ENCODE results near the gene EEFSEC.

The EEFSEC gene

DNA sequence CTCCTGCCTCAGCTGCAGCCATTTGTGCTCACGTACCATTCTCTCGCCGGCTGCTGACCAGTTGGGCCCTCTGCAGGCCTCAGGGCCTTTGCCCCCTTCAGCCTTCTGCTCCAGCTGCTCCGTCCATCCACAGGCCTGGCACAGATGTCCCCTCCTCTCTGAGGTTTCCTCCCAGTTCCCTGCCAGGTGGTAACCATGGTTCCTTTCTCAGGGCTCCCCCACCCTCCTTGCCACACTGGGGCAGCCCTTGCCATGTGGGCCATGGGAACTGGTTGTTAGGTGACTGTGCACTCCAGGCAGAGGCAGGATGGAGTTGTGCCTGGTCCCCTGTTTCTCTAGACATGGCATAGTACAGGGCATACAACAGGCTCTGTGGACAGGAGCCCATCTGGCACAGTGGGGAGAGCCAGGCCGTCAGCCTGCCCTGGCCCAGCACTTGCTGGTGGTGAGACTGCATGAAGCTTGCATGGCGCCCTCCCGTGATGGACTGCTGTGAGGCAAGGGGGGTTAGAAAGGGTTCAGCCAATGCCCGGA lies 164.5 kb downstream of the EEFSEC start:
- DNase-seq (ENCODE audit: low spot score), result no peak
- no peak overlapping the region for H3K27ac ChIP-seq
- TF ChIP-seq, protein P1, sequence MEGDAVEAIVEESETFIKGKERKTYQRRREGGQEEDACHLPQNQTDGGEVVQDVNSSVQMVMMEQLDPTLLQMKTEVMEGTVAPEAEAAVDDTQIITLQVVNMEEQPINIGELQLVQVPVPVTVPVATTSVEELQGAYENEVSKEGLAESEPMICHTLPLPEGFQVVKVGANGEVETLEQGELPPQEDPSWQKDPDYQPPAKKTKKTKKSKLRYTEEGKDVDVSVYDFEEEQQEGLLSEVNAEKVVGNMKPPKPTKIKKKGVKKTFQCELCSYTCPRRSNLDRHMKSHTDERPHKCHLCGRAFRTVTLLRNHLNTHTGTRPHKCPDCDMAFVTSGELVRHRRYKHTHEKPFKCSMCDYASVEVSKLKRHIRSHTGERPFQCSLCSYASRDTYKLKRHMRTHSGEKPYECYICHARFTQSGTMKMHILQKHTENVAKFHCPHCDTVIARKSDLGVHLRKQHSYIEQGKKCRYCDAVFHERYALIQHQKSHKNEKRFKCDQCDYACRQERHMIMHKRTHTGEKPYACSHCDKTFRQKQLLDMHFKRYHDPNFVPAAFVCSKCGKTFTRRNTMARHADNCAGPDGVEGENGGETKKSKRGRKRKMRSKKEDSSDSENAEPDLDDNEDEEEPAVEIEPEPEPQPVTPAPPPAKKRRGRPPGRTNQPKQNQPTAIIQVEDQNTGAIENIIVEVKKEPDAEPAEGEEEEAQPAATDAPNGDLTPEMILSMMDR (conservative IDR thresholded peaks at IDR 0.05; ENCODE audit: low read depth), result no peak

DNA sequence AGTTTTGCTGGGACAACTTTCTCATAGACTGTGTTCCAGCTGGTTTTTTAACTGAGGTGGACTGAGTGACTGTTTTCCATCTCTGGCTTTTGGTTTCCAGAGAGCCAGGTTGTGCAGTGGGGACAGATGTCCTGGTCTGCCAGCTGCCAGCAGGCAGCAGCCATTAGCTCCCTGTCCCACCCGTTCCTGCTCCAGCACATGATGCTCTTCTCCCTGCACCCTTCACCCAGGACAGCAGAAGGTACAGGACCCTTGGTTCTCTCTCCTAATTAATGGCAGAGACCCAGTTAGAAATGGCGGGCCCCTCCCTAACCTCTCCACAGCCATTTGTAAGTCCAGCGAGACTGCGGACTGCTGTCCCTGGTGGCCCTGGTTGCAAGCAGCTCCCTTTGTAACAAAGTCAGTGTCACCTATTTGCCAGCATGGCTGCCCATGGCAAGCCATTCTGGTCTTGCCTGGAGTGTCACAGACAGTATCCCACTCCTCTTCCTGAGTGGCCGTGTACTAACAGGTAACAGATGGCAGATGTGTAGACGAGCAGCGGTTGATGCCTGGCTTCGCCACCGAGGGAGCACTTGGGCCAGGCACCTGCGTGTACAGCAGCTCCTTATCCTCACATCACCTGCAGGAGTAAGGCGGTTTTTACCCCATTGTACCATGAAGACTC lies 165.1 kb downstream of the EEFSEC start:
- ChIA-PET CTCF (interaction anchor here (0.6 kb wide), 1 partner anchor 305 kb away, joined by 4 read pairs; no protein-coding TSS in a partner anchor), POLR2A (ENCODE audit: low non-redundant PET) (no interaction called here)
- no peak for DNase-seq (ENCODE audit: low spot score)
- H3K27ac ChIP-seq, result no peak overlapping the region
- TF ChIP-seq, protein P1 (conservative IDR thresholded peaks at IDR 0.05; ENCODE audit: low read depth), result no peak

More for the DNA sequence above, 164.5 kb downstream of the EEFSEC start:
- ChIA-PET POLR2A (ENCODE audit: low non-redundant PET) (no interaction called here), CTCF (interaction anchor here (0.6 kb wide), 1 partner anchor 305 kb away, joined by 4 read pairs; no protein-coding TSS in a partner anchor)

DNA sequence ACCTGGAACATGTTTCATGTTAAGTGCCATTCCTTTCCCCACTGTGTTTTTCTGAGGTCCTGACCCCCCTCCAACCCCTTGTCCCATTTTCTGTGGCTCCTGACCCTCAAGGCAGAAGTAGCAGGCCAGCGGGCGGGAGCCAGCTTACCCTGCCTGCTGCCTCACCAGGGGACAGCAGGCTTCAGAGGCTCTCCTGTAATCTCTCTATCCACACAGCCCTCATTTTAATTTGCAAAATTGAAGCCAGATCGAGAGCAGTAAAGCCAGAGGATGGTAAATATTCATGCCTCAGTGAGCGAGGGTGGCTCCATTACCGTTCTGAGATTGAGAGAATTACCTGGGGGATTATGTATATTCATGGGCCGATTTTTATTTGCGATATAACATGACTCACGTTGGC lies 165.8 kb downstream of the EEFSEC start:
- TF ChIP-seq, protein P1 (conservative IDR thresholded peaks at IDR 0.05; ENCODE audit: low read depth), result no peak
- H3K27ac ChIP-seq, result no peak overlapping the region
- no peak for DNase-seq (ENCODE audit: low spot score)
- ChIA-PET POLR2A (ENCODE audit: low non-redundant PET) (no interaction called here), CTCF (no interaction called here)

DNA sequence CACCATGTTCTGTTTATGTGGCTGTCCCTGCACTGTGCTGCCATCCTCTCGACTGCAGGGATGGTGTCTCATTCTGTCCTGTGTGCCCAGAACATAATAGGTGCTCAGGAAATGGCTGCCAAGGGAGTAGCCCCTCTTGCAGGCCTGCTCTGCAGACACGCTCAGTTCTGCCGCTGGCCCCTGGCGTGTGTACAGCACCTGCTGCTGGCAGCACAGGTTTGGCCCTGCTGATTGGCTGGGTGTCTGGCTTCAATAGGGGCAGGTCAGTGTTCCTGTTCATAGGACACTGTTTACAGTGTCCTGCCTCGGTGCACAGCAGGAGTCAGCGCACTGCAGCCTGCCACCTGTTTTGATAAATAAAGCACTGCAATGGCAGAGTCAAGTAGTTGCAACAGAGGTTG lies 166.5 kb downstream of the EEFSEC start:
- no peak for DNase-seq (ENCODE audit: low spot score)
- TF ChIP-seq, protein P1 (conservative IDR thresholded peaks at IDR 0.05; ENCODE audit: low read depth), result no peak
- ChIA-PET POLR2A (ENCODE audit: low non-redundant PET) (no interaction called here), CTCF (no interaction called here)
- H3K27ac ChIP-seq, result no peak overlapping the region

DNA sequence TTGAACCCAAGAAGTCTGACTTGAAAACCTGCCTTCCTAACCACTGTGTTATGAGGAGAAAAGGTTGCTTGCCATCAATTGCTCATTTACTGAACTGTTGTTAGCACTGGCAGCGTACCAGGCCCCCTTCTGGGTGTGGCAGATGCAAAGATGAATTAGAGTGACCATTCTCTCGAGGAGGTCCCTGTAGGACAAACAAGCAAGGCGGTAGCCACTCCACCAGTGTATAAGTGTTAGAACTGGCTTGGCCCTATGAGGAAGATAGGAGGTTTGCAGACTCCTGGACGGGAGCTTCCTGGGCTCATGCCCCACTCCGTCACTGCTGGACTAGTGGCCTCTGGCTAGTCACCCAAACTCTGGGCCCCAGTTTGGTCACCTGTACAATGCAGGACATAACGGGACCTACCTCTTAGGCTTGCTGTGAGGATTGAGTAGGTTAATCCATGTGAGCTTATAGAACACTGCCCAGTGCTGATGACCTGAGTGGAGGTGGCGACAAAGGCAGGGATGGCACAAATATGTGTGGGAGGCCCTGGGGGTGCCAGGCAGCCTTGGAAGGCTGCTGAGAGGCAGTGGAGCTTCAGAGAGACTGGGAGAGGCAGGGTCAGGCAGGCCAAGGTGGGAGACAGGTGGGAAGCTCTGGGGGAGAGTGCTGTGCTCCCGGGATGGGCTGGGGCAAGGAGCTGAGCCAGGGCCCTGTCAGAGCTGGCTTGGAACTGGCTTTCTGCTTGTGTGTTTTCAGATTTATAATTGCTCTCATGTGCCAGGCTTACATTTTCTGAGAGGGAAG lies 167.5 kb downstream of the EEFSEC start:
- no peak for DNase-seq (ENCODE audit: low spot score)
- ChIA-PET CTCF (interaction anchor here (0.7 to 1.0 kb wide), 3 partner anchors 14 to 43 kb away, joined by 3 to 4 read pairs (median 3); no protein-coding TSS in a partner anchor), POLR2A (ENCODE audit: low non-redundant PET) (interaction anchor here (0.6 kb wide), 1 partner anchor 491 kb away, joined by 3 read pairs; no protein-coding TSS in a partner anchor)
- TF ChIP-seq, protein P1 (conservative IDR thresholded peaks at IDR 0.05; ENCODE audit: low read depth), result no peak
- H3K27ac ChIP-seq, result no peak overlapping the region

DNA sequence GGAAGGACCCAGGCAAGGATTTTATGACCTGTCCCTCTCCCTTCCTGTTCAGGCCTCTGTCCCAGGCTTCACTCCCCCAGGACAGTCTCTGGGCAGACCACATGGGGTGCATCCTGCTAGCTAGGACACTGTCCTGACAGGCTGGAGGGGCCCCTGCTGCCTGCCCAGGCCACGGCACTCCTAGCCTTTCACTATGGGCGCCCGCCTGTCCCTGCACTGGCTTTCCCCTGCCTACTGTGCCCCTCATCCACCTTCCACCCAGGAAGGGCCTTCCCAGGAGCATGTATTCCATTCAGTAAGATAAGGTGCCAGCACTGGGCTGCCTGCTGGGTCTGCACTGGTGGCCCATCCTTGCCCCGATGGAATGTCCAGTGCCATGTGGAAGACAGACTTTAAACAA lies 168.1 kb downstream of the EEFSEC start:
- POLR2A ChIA-PET (ENCODE audit: low non-redundant PET), result no interaction called here
- no peak for DNase-seq (ENCODE audit: low spot score)
- CTCF ChIA-PET, result interaction anchor here (0.7 to 1.0 kb wide), 2 partner anchors 15 to 35 kb away, joined by 3 to 4 read pairs; no protein-coding TSS in a partner anchor

More for the DNA sequence above, 168.1 kb downstream of the EEFSEC start:
- TF ChIP-seq, protein P1 (conservative IDR thresholded peaks at IDR 0.05; ENCODE audit: low read depth), result no peak
- H3K27ac ChIP-seq, result no peak overlapping the region

All from RWPE1 (cell line).